Measurements from ENCODE around the gene FBXL22. TPM values are rescaled to one million over a fixed set of nuclear protein-coding genes. Genes with fewer than 3 reads are reported as not detected.
A peak's percentile ranks its signal among the peaks of the same experiment; 100 is the strongest.

FBXL22 gene
- total RNA-seq, 4 donors from 2014 or later, result 1.1 TPM; not detected in 3

GRCh38 chr15:63598473-63599400 is 1.6 kb downstream of the FBXL22 start:
- H3K4me3 ChIP-seq, result peak overlapping the region in 2 of 4 donors; percentile 64 to 79

GRCh38 chr15:63599401-63600000 is 2.3 kb downstream of the FBXL22 start:
- no peaks in the 10 kb centered on the region for H3K9me3 ChIP-seq
- TF ChIP-seq CTCF (IDR thresholded peaks at IDR 0.05), result peak; percentile 58 to 80 (median 69)
- TF ChIP-seq POLR2A (IDR thresholded peaks at IDR 0.05), result peak in 1 of 2 donors; percentile 25
- peak overlapping the region; percentile 81 to 96 (median 88) for H3K27ac ChIP-seq
- no peaks in the 10 kb centered on the region for H3K36me3 ChIP-seq
- no peaks in the 10 kb centered on the region for H3K27me3 ChIP-seq
- H3K4me1 ChIP-seq, result peaks cover 0 to 37% (median 8%) of the 10 kb centered on the region in 4 donors
- peak; percentile 82 to 88 (median 82) for DNase-seq
- H3K4me3 ChIP-seq, result peak overlapping the region; percentile 64 to 79 (median 78)

More at GRCh38 chr15:63598473-63599400, 1.6 kb downstream of the FBXL22 start:
- H3K27me3 ChIP-seq, result no peaks in the 10 kb centered on the region
- peak overlapping the region; percentile 81 to 96 (median 88) for H3K27ac ChIP-seq
- TF ChIP-seq CTCF (IDR thresholded peaks at IDR 0.05), result no peak
- TF ChIP-seq POLR2A (IDR thresholded peaks at IDR 0.05), result no peak
- peaks cover 0 to 4% (median 0%) of the 10 kb centered on the region in 3 donors for H3K36me3 ChIP-seq
- peaks cover 0 to 40% (median 8%) of the 10 kb centered on the region in 4 donors for H3K4me1 ChIP-seq
- no peak for DNase-seq
- no peaks in the 10 kb centered on the region for H3K9me3 ChIP-seq

- Histone ChIP-seq H3K27me3 (no peaks in the 10 kb centered on the region), H3K4me3 (peak overlapping the region; percentile 64 to 79 (median 78)), H3K4me1 (peaks cover 0 to 33% (median 7%) of the 10 kb centered on the region in 4 donors), H3K36me3 (no peaks in the 10 kb centered on the region), H3K27ac (peak overlapping the region; percentile 81 to 96 (median 88)), H3K9me3 (no peaks in the 10 kb centered on the region)
- DNase-seq, result peak in 1 of 3 donors; percentile 64
- no peak for TF ChIP-seq POLR2A (IDR thresholded peaks at IDR 0.05)
- no peak for TF ChIP-seq CTCF (IDR thresholded peaks at IDR 0.05)
Observed at GRCh38 chr15:63600001-63600615, 2.9 kb downstream of the FBXL22 start.

- DNase-seq, result peak; percentile 86 to 95 (median 92)
- Histone ChIP-seq H3K4me3 (peak overlapping the region; percentile 64 to 79 (median 78)), H3K9me3 (no peaks in the 10 kb centered on the region), H3K36me3 (no peaks in the 10 kb centered on the region), H3K27me3 (no peaks in the 10 kb centered on the region), H3K4me1 (peaks cover 0 to 29% (median 8%) of the 10 kb centered on the region in 4 donors), H3K27ac (peak overlapping the region; percentile 88 to 96 (median 89))
- peak; percentile 79 to 82 for TF ChIP-seq POLR2A (IDR thresholded peaks at IDR 0.05)
- TF ChIP-seq CTCF (IDR thresholded peaks at IDR 0.05), result peak in 3 of 6 experiments; percentile 46 to 73 (median 49)
Observed at GRCh38 chr15:63600616-63601025, 3.4 kb downstream of the FBXL22 start.

- peaks cover 0 to 23% (median 12%) of the 10 kb centered on the region in 4 donors for H3K4me1 ChIP-seq
- H3K4me3 ChIP-seq, result peak overlapping the region; percentile 64 to 79 (median 78)
- H3K27ac ChIP-seq, result peak overlapping the region; percentile 88 to 96 (median 89)
- TF ChIP-seq CTCF (IDR thresholded peaks at IDR 0.05) (no peak), POLR2A (IDR thresholded peaks at IDR 0.05) (no peak)
- H3K36me3 ChIP-seq, result no peaks in the 10 kb centered on the region
- no peaks in the 10 kb centered on the region for H3K27me3 ChIP-seq
- no peaks in the 10 kb centered on the region for H3K9me3 ChIP-seq
- DNase-seq, result peak; percentile 57 to 67 (median 66)
Observed at GRCh38 chr15:63601026-63601703, 4.0 kb downstream of the FBXL22 start.

All from Peyer's patch (tissue), 4 donors.